Keratinocyte (primary cell): Measurements from ENCODE around the gene COL25A1. TPM values are rescaled to one million over a fixed set of nuclear protein-coding genes. Genes with fewer than 3 reads are reported as not detected.

Experiments used
- DNase-seq: peaks from one replicate; pipeline ENCODE4 v3.0.0-alpha.2; 2011; ENCODE audit warnings: low read depth, missing footprints, low spot score
- FAIRE-seq: peaks from 2 replicates; lab custom pipeline; 2011; peaks lifted over from hg19 to GRCh38; lab: Jason Lieb, UNC
- H2AFZ ChIP-seq: 2 replicates; pipeline ENCODE4 v1.6.0; 2012; ENCODE audit warnings: low read length, control low read depth, inconsistent platforms; ENCODE audit not compliant: control insufficient read depth
- H3K27ac ChIP-seq: 2 replicates; pipeline ENCODE4 v1.5.1; 2011; ENCODE audit warnings: low read length; ENCODE audit not compliant: control insufficient read depth, insufficient read depth
- H3K27me3 ChIP-seq: 3 replicates; pipeline ENCODE4 v1.6.0; 2011; ENCODE audit warnings: low read length; ENCODE audit not compliant: control insufficient read depth, insufficient read depth; ENCODE audit errors: extremely low read depth
- H3K36me3 ChIP-seq, 2 experiments: 2 replicates in 1 of 2; 3 replicates in 1 of 2; pipeline ENCODE4 v1.5.1; 2011; ENCODE audit warnings: low read length in 2 of 2, mild to moderate bottlenecking in 1 of 2; ENCODE audit not compliant: control insufficient read depth in 2 of 2, insufficient read depth in 2 of 2; ENCODE audit errors: extremely low read depth in 1 of 2
- H3K4me1 ChIP-seq: 3 replicates; pipeline ENCODE4 v1.5.1; 2011; ENCODE audit warnings: low read length; ENCODE audit not compliant: control insufficient read depth, insufficient read depth; ENCODE audit errors: extremely low read depth
- H3K4me2 ChIP-seq: 3 replicates; pipeline ENCODE4 v1.6.0; 2011; ENCODE audit warnings: low read depth, low read length; ENCODE audit not compliant: control insufficient read depth, insufficient read depth; ENCODE audit errors: extremely low read depth
- H3K4me3 ChIP-seq, 3 experiments: fragments of 200-600 bp in 1 of 3; sonication (generic) in 1 of 3; 2 replicates in 2 of 3; 3 replicates in 1 of 3; pipeline ENCODE4 v1.5.1; 2011 to 2016; ENCODE audit warnings: low read length in 3 of 3, mild to moderate bottlenecking in 3 of 3, control low read depth in 2 of 3, inconsistent platforms in 1 of 3, low read depth in 1 of 3, mixed read lengths in 1 of 3, mixed run types in 1 of 3, moderate library complexity in 1 of 3; ENCODE audit not compliant: control insufficient read depth in 2 of 3, insufficient read depth in 2 of 3; ENCODE audit errors: extremely low read depth in 1 of 3
- H3K79me2 ChIP-seq: 2 replicates; pipeline ENCODE4 v1.6.0; 2012; ENCODE audit warnings: low read length; ENCODE audit not compliant: control insufficient read depth, insufficient read depth
- H3K9ac ChIP-seq: 3 replicates; pipeline ENCODE4 v1.6.0; 2011; ENCODE audit warnings: low read length; ENCODE audit not compliant: control insufficient read depth, insufficient read depth; ENCODE audit errors: extremely low read depth
- H3K9me1 ChIP-seq: 3 replicates; pipeline ENCODE4 v1.6.0; 2011; ENCODE audit warnings: low read length; ENCODE audit not compliant: control insufficient read depth, insufficient read depth; ENCODE audit errors: extremely low read depth
- H3K9me3 ChIP-seq: 2 replicates; pipeline ENCODE4 v1.5.1; 2012; ENCODE audit warnings: low read depth, low read length; ENCODE audit not compliant: control insufficient read depth
- H4K20me1 ChIP-seq: 3 replicates; pipeline ENCODE4 v1.6.0; 2011; ENCODE audit warnings: low read length; ENCODE audit not compliant: control insufficient read depth, insufficient read depth; ENCODE audit errors: extremely low read depth
- CTCF ChIP-seq, 3 experiments: IDR thresholded peaks in 1 of 3; conservative IDR thresholded peaks in 1 of 3; optimal IDR thresholded peaks in 1 of 3; 2 replicates in 2 of 3; 3 replicates in 1 of 3; pipeline versions ENCODE3 to v1.5.1; 2011; ENCODE audit warnings: low read length in 3 of 3, mild to moderate bottlenecking in 3 of 3, moderate library complexity in 2 of 3, control low read depth in 1 of 3, inconsistent platforms in 1 of 3; ENCODE audit not compliant: insufficient read depth in 2 of 3; ENCODE audit errors: extremely low read depth in 1 of 3
- EZH2 ChIP-seq: IDR thresholded peaks from one replicate; pipeline ENCODE4 v1.6.1; 2012; ENCODE audit warnings: inconsistent platforms, mild to moderate bottlenecking, low read length, moderate library complexity
- dilution Hi-C: fragments of 300-500 bp; cut with MboI; formaldehyde crosslinking; loops from one replicate; pipeline ENCODE4 v1.7.0; 2020; ENCODE audit warnings: low sequenced_read_pairs; ENCODE audit not compliant: extremely low pct_ligation_motif_present
- polyA plus RNA-seq, 5 experiments: library from polyadenylated mRNA; depleted of rRNA in 3 of 5; stranded (reverse) in 3 of 5; stranded (forward) in 1 of 5; unstranded in 1 of 5; fragments of >200 nt; gene quantifications; 1 replicate in 1 of 5; 2 replicates in 3 of 5; 3 replicates in 1 of 5; pipeline versions ENCODE4 v1.2.1 to v1.2.3, GENCODE V29; 2011 to 2012; ENCODE audit warnings: missing spikeins in 2 of 5, low read depth in 1 of 5, low replicate concordance in 1 of 5

COL25A1 gene
- polyA plus RNA-seq, 1 donor (not counting 4 experiments of a cell fraction or from before 2014, with no cell fraction given): not detected

GRCh38 chr4:109043286-109043685 lies 259.2 kb downstream of the COL25A1 start:
- Histone ChIP-seq H3K27me3 (no peaks in the 10 kb centered on the region), H3K4me1 (no peaks in the 10 kb centered on the region), H3K4me2 (no peak overlapping the region), H3K79me2 (no peaks in the 10 kb centered on the region), H3K36me3 (no peaks in the 10 kb centered on the region), H3K9me3 (no peaks in the 10 kb centered on the region), H3K9me1 (no peaks in the 10 kb centered on the region), H3K27ac (no peak overlapping the region), H2AFZ (no peak overlapping the region), H3K4me3 (no peak overlapping the region), H3K9ac (no peak overlapping the region), H4K20me1 (no peaks in the 10 kb centered on the region)
- TF ChIP-seq EZH2 (no peak), CTCF (optimal IDR thresholded peaks at IDR 0.05 in 1 of 3, IDR thresholded peaks at IDR 0.05 in 1 of 3, conservative IDR thresholded peaks at IDR 0.05 in 1 of 3; ENCODE audit: extremely low read depth in 1 of 3, insufficient read depth in 2 of 3, low read length in 3 of 3) (no peak)
- DNase-seq: no peak
- no peak for FAIRE-seq
- dilution Hi-C loops: no loop called here

GRCh38 chr4:109041463-109042360 lies 260.7 kb downstream of the COL25A1 start:
- Histone ChIP-seq H4K20me1 (no peaks in the 10 kb centered on the region), H3K36me3 (no peaks in the 10 kb centered on the region), H3K4me2 (no peak overlapping the region), H3K79me2 (no peaks in the 10 kb centered on the region), H2AFZ (no peak overlapping the region), H3K9me1 (no peaks in the 10 kb centered on the region), H3K4me3 (no peak overlapping the region), H3K9me3 (no peaks in the 10 kb centered on the region), H3K27me3 (no peaks in the 10 kb centered on the region), H3K4me1 (no peaks in the 10 kb centered on the region), H3K9ac (no peak overlapping the region), H3K27ac (no peak overlapping the region)
- DNase-seq (no peak), FAIRE-seq (no peak)
- dilution Hi-C loops: no loop called here
- TF ChIP-seq CTCF (optimal IDR thresholded peaks at IDR 0.05 in 1 of 3, IDR thresholded peaks at IDR 0.05 in 1 of 3, conservative IDR thresholded peaks at IDR 0.05 in 1 of 3; ENCODE audit: extremely low read depth in 1 of 3, insufficient read depth in 2 of 3, low read length in 3 of 3) (no peak), EZH2 (no peak)
